Bronchial epithelial cell (primary cell): ENCODE measurements around the gene BEGAIN. TPM values are rescaled to one million over a fixed set of nuclear protein-coding genes. Genes with fewer than 3 reads are reported as not detected.

Source experiments
- DNase-seq: peaks from one replicate; pipeline ENCODE4 v3.0.0-alpha.2; 2010; ENCODE audit warnings: low read depth
- FAIRE-seq: peaks from 2 replicates; lab custom pipeline; 2011; peaks lifted over from hg19 to GRCh38; lab: Jason Lieb, UNC
- H3K27me3 ChIP-seq: 2 replicates; pipeline ENCODE4 v1.5.1; 2011; ENCODE audit warnings: low read length; ENCODE audit not compliant: control insufficient read depth, insufficient read depth
- H3K36me3 ChIP-seq: 2 replicates; pipeline ENCODE4 v1.5.1; 2011; ENCODE audit warnings: low read length; ENCODE audit not compliant: control insufficient read depth, insufficient read depth
- H3K4me3 ChIP-seq: 2 replicates; pipeline ENCODE4 v1.5.1; 2011; ENCODE audit warnings: mild to moderate bottlenecking, low read depth, low read length, control low read depth
- total RNA-seq: library from RNA; depleted of rRNA; stranded (reverse); fragments of >200 nt; gene quantifications from 2 replicates; pipeline ENCODE4 v1.2.1, GENCODE V29; 2014
- TF ChIP-seq, protein P1 (sequence below): IDR thresholded peaks from 2 replicates; pipeline ENCODE4 v1.5.1; 2011; ENCODE audit warnings: mild to moderate bottlenecking, moderate library complexity, low read length, control low read depth, inconsistent platforms; ENCODE audit not compliant: insufficient read depth, severe bottlenecking

BEGAIN gene
- total RNA-seq, 1 donor from 2014 or later = 1.1 TPM

DNA sequence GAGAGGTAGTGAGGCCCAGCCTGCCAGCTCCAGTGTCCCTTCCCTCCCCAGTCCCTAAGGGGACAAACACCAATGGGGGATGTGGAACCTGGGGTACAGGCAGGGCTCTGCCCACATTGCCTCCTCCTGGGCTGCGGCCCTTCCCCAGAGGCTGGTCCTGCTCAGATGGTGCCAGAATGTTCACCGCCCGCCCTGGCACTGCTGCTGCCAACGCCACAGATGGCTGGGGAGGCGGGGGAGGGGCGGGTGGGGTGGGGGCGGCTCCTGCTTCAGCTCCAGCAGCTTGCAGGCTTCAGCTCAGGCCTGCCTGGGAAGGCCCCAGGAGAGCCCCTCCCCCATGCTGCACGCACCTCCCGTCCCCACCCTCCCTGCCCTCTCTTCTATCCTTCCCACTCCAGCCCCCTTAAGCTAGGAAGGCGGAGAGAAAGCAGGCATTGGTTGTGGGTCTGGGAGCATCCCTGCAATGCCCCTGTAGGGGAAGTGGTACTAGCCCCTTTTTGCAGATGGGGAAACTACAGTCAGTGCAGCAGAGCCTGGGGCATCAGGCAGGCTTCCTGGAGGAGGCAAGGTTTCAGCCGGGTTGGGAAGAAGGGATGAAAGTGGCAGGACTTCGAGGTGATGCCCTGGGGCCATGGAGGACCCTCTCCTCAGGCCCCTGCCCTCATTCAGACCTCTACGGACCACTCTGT lies 2.0 kb upstream of the BEGAIN start:
- TF ChIP-seq, protein P1, sequence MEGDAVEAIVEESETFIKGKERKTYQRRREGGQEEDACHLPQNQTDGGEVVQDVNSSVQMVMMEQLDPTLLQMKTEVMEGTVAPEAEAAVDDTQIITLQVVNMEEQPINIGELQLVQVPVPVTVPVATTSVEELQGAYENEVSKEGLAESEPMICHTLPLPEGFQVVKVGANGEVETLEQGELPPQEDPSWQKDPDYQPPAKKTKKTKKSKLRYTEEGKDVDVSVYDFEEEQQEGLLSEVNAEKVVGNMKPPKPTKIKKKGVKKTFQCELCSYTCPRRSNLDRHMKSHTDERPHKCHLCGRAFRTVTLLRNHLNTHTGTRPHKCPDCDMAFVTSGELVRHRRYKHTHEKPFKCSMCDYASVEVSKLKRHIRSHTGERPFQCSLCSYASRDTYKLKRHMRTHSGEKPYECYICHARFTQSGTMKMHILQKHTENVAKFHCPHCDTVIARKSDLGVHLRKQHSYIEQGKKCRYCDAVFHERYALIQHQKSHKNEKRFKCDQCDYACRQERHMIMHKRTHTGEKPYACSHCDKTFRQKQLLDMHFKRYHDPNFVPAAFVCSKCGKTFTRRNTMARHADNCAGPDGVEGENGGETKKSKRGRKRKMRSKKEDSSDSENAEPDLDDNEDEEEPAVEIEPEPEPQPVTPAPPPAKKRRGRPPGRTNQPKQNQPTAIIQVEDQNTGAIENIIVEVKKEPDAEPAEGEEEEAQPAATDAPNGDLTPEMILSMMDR = no peak
- H3K27me3 ChIP-seq = peaks cover 5% of the 10 kb centered on the region
- H3K36me3 ChIP-seq = no peaks in the 10 kb centered on the region
- no peak overlapping the region for H3K4me3 ChIP-seq
- FAIRE-seq (no peak), DNase-seq (no peak)

DNA sequence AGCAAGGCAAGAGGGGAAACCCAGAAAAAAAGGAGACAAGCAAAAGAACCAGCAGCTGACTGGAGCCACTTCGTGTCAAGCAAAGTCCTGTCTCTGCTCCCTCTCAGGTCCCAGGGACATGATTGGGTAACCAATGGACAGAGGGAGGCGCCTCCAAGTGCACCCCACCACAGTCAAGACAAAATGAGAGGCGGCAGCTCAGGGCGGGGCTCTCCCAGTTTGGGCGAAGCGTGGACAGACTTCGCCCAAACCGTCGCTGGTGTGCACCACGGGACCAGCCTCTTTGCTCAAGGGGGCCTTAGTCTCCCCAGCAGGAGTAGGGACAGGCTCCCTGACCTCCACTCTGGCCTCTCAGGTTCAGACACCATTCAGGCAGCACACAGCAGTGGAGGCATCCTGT lies 1.5 kb upstream of the BEGAIN start:
- TF ChIP-seq, protein P1 = no peak
- DNase-seq (no peak), FAIRE-seq (no peak)
- H3K27me3 ChIP-seq = peaks cover 5% of the 10 kb centered on the region
- H3K4me3 ChIP-seq = no peak overlapping the region
- H3K36me3 ChIP-seq = no peaks in the 10 kb centered on the region

DNA sequence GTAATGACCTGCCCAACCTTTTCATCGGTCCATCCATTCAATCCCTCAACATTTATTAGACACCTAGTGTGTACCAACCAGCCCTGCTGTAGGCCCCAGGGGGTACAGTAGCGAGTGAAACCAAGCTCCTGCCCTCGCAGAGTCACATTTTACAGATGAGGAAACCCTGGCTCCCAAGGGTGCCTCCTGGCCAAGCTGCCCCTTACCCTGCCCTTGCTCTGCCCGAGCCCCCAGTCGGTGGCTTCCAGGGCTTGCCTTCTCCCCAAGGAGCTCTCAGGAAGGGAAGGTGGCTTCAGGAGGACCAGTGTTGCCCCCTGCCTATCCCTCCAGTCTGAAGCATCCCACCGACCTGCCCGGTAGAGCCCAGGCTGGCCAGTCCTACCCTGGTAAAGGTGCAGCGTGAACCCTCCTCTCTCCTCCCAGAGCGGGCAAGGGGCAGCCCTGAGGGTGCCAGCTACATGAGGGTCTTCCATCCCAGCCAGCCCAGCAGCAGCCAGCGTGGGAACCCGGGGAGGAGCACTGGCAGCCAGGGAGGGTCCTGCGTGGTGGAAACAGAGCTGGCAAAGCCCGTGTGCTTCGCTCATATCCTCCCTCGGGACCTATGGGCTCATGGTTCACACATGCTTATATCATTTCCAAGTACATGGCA lies 670 bp upstream of the BEGAIN start:
- peak overlapping the region; percentile 20 for H3K4me3 ChIP-seq
- TF ChIP-seq, protein P1 = no peak
- H3K36me3 ChIP-seq = no peaks in the 10 kb centered on the region
- peaks cover 5% of the 10 kb centered on the region for H3K27me3 ChIP-seq
- FAIRE-seq (no peak), DNase-seq (no peak)

DNA sequence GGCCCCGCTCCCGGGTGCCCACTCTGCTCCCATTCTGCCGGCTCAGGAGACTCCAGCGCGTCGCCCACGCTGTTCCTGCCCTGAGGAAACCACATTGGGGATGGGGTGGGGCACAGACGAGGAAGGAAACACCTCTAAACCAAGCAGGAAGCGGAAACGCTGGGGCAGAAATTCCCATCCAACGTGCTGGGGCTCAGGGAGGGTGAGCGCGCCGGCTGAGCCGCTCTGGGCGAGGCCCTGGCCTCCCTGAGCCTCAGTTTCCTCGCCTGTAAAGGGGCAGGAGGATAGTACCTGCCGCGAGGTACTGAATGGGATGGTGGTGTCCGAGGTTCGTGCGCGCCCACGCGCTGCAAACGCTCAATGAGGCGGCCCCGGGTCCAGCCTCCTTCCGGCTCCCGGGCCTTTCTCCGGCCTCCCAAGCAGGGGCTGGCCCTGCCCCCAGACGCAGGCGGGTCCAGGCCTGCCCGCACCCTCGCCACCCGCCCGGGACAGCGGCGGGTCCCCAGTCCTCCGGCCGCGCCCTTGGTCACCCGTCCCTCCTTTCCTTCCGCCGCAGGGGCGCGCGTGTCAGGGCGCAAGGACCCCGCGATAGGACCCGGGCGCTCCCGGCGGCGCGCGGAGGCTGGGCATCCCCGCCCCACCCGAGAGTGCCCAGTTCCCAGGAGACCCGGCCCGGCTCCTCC lies 673 bp downstream of the BEGAIN start:
- no peak for FAIRE-seq
- Histone ChIP-seq H3K27me3 (peaks cover 5% of the 10 kb centered on the region), H3K36me3 (no peaks in the 10 kb centered on the region), H3K4me3 (peak overlapping the region; percentile 49)
- peak; percentile 65 for DNase-seq
- TF ChIP-seq, protein P1 = no peak

DNA sequence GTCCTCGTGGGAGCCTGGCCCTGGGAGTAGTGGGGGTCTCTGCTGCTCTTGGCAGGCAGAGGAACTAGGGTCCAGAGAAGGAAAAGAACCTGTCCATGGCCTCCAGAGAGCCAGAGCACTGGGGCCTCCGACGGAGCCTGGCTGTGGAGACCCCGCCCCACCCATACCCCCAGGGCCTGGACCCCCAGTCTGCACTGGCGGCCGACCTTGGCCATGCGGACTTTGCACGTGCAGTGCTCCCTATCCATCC lies 1.1 kb downstream of the BEGAIN start:
- Histone ChIP-seq H3K4me3 (peak overlapping the region; percentile 49), H3K36me3 (no peaks in the 10 kb centered on the region), H3K27me3 (peaks cover 5% of the 10 kb centered on the region)
- TF ChIP-seq, protein P1 = no peak
- DNase-seq (no peak), FAIRE-seq (no peak)
